ENCODE results near the gene CALN1.

CALN1 gene

DNA sequence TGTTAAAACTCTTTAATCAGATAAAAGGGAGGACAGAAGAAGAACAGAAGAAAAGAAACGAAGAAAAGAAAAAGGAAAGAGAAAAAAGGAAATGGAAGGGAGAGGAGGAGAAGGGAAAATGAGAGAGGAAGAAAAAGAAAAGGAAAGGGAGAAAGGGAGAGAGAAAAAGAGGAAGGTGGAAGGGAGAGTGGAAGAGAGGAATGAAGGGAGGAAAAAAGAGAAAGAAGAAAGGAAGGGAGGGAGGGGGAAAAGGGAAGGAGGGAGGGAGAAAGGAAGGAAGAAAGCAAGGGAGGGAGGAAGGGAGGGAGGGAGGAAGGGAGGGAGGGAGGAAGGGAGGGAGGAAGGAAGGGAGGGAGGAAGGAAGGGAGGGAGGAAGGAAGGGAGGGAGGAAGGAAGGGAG is 305.7 kb downstream of the CALN1 start:
- no peaks in the 10 kb centered on the region for H3K36me3 ChIP-seq
- no peak overlapping the region for H3K4me3 ChIP-seq
- TF ChIP-seq Cebpa-rat (IDR thresholded peaks at IDR 0.05): no peak
- peaks cover 43% of the 10 kb centered on the region for H3K9me3 ChIP-seq
- no peak overlapping the region for H3K27ac ChIP-seq
- H3K27me3 ChIP-seq: no peaks in the 10 kb centered on the region
- no peak overlapping the region for H3K9ac ChIP-seq
- no peak overlapping the region for H3K4me2 ChIP-seq
- H3K4me1 ChIP-seq: no peaks in the 10 kb centered on the region
- H4K20me1 ChIP-seq: no peaks in the 10 kb centered on the region

DNA sequence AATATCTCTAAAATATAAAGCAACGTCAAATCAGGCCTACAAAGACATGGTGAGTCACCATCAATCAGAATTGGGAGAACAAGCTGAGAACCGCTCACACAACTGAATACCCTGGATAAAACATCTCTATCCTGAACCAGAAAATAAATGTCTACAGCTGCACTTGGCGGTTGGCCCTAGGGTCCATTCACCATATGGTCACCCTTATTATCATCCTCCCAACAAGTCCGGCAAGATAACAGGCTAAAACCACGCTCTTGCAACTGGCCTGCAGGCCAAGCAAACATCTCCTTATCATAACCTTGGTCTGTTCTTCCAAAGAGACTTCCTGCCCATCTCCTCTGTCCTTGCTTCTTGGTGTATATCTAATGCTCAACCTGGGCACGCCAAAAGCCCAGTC is 310.7 kb downstream of the CALN1 start:
- Histone ChIP-seq H3K27me3 (no peaks in the 10 kb centered on the region), H4K20me1 (no peaks in the 10 kb centered on the region), H3K27ac (peak overlapping the region; percentile 13; the same call in 1 of the 2 replicates), H3K36me3 (no peaks in the 10 kb centered on the region), H3K9me3 (peaks cover 18% of the 10 kb centered on the region; the same call in 1 of the 2 replicates), H3K4me2 (no peak overlapping the region), H3K4me3 (no peak overlapping the region), H3K9ac (no peak overlapping the region), H3K4me1 (peaks cover 39% of the 10 kb centered on the region)
- TF ChIP-seq Cebpa-rat (IDR thresholded peaks at IDR 0.05): no peak

DNA sequence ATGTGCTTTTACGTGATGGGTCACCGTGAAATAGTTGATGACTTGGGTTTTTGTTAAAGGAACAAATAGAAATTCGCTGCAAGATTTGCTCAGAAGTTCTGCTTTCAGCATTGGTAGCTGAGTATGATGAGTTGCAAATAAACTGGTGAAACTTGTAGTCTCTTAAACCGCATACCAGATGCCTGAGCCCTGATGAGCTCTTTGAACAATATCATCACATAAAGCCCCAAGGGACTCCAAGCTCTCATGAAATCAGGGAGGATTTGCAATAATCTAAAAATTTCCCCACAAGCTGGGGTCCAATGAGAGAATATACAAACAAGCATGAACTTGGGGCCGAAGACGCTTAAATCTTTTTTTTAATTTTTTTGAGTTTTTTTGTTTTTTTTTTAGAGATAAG is 312.4 kb downstream of the CALN1 start:
- Histone ChIP-seq H3K4me2 (peak overlapping the region; percentile 69), H3K9me3 (0 out of 2 replicates have a peak, but pooled peaks cover 9% of the 10 kb centered on the region), H3K27ac (no peak overlapping the region; the same call in 1 of the 2 replicates), H3K9ac (peak overlapping the region; percentile 17; the same call in 1 of the 2 replicates), H4K20me1 (no peaks in the 10 kb centered on the region), H3K4me1 (peaks cover 54% of the 10 kb centered on the region), H3K4me3 (peak overlapping the region; percentile 33; the same call in 1 of the 2 replicates), H3K36me3 (no peaks in the 10 kb centered on the region), H3K27me3 (no peaks in the 10 kb centered on the region)
- peak; percentile 8; the same call in 1 of the 2 replicates for TF ChIP-seq Cebpa-rat (IDR thresholded peaks at IDR 0.05)

DNA sequence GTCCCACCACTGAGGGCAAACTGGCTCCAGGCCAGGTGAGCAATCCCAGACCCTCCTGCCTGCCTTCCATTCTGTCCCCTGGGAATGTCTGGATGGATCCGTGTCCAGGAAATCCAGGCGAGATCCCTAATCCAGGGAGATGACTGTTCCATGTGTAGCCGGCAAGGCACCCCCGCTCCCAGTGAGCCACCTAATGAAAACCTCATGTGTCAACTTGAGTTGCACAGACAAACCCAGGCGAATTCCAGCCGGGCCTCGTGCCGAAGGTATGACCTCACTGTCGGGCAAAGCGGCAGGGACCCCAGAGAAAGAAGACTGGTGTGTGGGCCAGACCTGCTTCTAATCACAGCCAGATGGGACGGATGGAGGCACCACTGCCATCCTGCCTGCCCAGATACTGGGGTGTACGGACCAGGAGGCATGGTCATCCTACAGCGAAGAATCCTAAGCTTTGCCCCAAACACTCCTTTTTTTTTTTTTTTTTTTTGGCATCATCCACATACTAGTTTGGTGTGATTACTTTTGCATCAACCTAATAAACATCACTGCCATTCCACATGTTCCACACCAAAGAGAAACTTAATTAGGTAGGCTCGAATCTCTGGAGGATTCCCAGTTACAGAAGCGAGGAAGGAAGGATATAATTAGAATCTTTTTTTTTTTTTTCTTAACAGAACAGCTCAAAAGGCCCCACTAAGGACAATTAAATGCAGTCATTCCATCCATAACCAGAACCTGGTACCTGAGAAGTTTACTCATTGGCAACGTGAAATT is 313.1 kb downstream of the CALN1 start:
- peaks cover 54% of the 10 kb centered on the region for H3K4me1 ChIP-seq
- peak overlapping the region; percentile 71 for H3K27ac ChIP-seq
- H3K27me3 ChIP-seq: no peaks in the 10 kb centered on the region
- H3K4me3 ChIP-seq: peak overlapping the region; percentile 33; the same call in 1 of the 2 replicates
- H3K36me3 ChIP-seq: no peaks in the 10 kb centered on the region
- 0 out of 2 replicates have a peak, but pooled peaks cover 9% of the 10 kb centered on the region for H3K9me3 ChIP-seq
- H4K20me1 ChIP-seq: no peaks in the 10 kb centered on the region
- peak overlapping the region; percentile 69 for H3K4me2 ChIP-seq
- TF ChIP-seq Cebpa-rat (IDR thresholded peaks at IDR 0.05): no peak
- peak overlapping the region; percentile 17; the same call in 1 of the 2 replicates for H3K9ac ChIP-seq

DNA sequence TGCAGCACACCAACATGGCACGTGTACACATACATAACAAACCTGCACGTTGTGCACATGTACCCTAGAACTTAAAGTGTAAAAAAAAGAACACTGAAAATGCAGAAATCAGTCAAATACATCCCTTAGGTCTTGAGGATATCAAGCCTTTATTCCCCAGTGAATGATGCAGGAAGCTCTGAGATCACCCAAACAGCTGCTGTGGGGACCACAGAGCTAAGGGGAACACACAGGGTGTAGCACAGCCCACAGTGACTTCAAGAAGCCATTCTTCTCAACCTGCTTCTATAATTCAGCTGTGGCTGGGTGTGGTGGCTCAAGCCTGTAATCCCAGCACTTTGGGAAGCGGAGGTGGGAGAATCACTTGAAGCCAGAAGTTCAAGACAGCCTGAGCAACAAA is 314.9 kb downstream of the CALN1 start:
- Histone ChIP-seq H3K9me3 (0 out of 2 replicates have a peak, but pooled peaks cover 3% of the 10 kb centered on the region), H3K27ac (peak overlapping the region; percentile 38), H3K27me3 (no peaks in the 10 kb centered on the region), H3K4me2 (peak overlapping the region; percentile 69), H3K9ac (no peak overlapping the region), H3K4me1 (peaks cover 54% of the 10 kb centered on the region), H4K20me1 (no peaks in the 10 kb centered on the region), H3K36me3 (no peaks in the 10 kb centered on the region), H3K4me3 (no peak overlapping the region)
- TF ChIP-seq Cebpa-rat (IDR thresholded peaks at IDR 0.05): no peak

DNA sequence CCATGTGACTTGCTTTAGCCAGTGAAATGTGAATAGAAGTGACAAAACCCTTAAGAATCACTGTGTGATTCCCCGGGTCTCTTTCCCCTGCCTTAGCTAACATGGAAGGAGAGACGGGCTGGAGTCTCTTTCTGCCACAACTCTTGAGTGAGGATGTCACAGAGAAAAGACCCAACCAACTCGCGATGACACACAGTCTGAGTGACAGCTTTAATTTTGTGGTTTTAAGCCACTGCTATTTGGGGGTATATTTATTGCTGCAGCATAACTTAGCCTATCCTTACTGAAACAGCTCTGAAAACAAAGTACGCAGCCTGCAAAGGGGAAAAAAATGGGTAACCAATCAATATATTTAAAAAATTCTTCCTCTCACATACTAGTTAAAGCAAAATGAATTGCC is 319.4 kb downstream of the CALN1 start:
- H3K9ac ChIP-seq: no peak overlapping the region
- peaks cover 11% of the 10 kb centered on the region for H3K9me3 ChIP-seq
- no peak overlapping the region for H3K4me3 ChIP-seq
- TF ChIP-seq Cebpa-rat (IDR thresholded peaks at IDR 0.05): no peak
- no peaks in the 10 kb centered on the region for H4K20me1 ChIP-seq
- no peak overlapping the region for H3K4me2 ChIP-seq
- no peaks in the 10 kb centered on the region for H3K27me3 ChIP-seq
- no peaks in the 10 kb centered on the region for H3K36me3 ChIP-seq
- H3K4me1 ChIP-seq: peaks cover 25% of the 10 kb centered on the region
- H3K27ac ChIP-seq: no peak overlapping the region

DNA sequence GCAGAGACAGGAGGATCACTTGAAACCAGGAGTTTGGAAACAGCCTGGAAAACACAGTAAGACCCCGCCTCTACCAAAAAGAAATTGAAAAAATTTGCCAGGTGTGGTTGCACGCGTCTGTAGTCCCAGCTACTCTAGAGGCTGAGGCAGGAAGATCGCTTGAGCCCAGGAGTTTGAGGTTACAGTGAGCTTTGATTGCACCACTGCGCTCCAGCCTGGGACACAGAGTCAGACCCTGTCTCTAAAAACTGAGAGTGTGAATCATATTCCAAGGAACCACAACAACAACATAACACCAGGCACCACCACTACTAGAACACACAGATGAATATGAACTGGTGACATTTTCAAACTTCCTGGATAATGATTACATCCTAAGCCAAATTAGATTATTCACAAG is 324.2 kb downstream of the CALN1 start:
- no peaks in the 10 kb centered on the region for H4K20me1 ChIP-seq
- no peak overlapping the region for H3K4me2 ChIP-seq
- H3K9ac ChIP-seq: no peak overlapping the region
- TF ChIP-seq Cebpa-rat (IDR thresholded peaks at IDR 0.05): no peak
- H3K9me3 ChIP-seq: peaks cover 11% of the 10 kb centered on the region
- H3K27me3 ChIP-seq: no peaks in the 10 kb centered on the region
- no peak overlapping the region for H3K4me3 ChIP-seq
- no peak overlapping the region for H3K27ac ChIP-seq
- no peaks in the 10 kb centered on the region for H3K36me3 ChIP-seq
- no peaks in the 10 kb centered on the region for H3K4me1 ChIP-seq

DNA sequence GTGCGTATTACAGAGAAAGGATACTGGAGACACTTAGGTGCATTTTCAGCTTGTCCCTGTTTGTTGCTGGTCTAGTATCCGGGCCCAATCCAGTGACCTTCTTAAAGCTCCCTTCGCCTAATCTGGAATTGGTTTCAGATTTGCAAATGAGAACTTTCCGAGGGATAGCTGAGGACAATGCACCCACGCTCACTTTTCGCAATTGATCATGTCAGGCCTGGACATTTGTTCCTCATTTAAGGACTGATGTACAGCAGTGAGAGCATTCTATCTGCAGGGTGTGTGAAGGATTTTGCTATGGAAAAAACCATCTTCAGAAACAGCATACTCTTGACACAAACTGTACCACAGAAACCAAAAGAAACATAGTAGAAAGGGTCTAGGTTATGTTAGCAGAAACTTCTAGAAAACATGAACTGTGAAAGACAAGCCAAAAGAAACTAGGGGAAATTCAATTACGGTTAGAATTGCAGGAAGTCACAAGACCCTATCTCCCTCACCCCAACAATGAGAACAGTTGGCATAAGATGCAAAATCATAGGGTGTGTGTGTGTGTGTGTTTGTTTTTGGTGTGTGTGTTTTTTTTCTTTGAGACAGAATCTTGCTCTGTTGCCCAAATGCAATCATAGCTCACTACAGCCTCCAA is 331.1 kb downstream of the CALN1 start:
- no peaks in the 10 kb centered on the region for H3K36me3 ChIP-seq
- no peak for TF ChIP-seq Cebpa-rat (IDR thresholded peaks at IDR 0.05)
- no peaks in the 10 kb centered on the region for H4K20me1 ChIP-seq
- H3K4me2 ChIP-seq: peak overlapping the region; percentile 70
- no peak overlapping the region; the same call in 1 of the 2 replicates for H3K27ac ChIP-seq
- H3K27me3 ChIP-seq: no peaks in the 10 kb centered on the region
- H3K4me3 ChIP-seq: no peak overlapping the region
- no peaks in the 10 kb centered on the region for H3K9me3 ChIP-seq
- H3K4me1 ChIP-seq: peaks cover 19% of the 10 kb centered on the region
- no peak overlapping the region for H3K9ac ChIP-seq

DNA sequence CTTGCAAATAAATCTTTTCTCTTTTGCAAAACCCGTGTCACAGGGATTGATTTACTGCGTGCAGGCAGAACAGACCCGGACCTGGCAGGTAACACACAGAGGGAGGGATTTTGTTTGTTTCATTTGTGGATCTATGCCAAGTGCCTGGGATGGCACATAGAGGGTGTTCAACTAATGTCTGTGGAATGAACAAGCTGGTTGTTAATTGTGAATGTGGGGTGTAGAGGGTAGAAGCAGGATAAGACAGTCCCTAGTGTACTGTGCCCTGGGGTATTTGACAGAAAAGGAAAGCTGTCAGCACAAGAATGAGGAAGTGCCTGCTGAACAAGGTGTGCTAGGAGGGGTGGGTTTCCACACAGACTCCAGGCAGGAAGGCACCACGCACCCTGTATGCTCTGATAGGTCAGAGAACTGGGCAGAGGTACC is 331.8 kb downstream of the CALN1 start:
- peak overlapping the region; percentile 70 for H3K4me2 ChIP-seq
- no peaks in the 10 kb centered on the region for H3K27me3 ChIP-seq
- TF ChIP-seq Cebpa-rat (IDR thresholded peaks at IDR 0.05): no peak
- no peaks in the 10 kb centered on the region for H3K36me3 ChIP-seq
- H3K27ac ChIP-seq: no peak overlapping the region; the same call in 1 of the 2 replicates
- H3K9ac ChIP-seq: no peak overlapping the region
- no peak overlapping the region for H3K4me3 ChIP-seq
- H4K20me1 ChIP-seq: no peaks in the 10 kb centered on the region
- no peaks in the 10 kb centered on the region for H3K9me3 ChIP-seq
- H3K4me1 ChIP-seq: peaks cover 19% of the 10 kb centered on the region

DNA sequence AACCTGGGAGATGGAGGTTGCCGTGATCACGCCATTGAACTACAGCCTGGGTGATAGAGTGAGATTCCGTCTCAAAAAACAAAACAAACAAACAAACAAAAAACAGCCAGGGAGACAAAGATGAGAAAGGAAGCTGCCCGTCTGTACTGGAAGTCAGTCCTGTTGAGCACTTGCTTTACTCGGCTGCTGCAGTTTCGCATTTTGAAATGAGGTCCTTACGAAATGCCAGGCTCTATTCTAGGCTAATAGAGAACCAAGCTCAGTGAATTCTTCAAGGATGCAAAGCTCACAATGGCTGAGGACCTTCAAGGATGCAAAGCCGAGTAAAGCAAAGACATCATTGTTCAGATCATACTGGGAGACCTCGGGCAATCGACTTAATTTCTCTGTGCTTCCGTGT is 333.3 kb downstream of the CALN1 start:
- Histone ChIP-seq H3K36me3 (no peaks in the 10 kb centered on the region), H4K20me1 (no peaks in the 10 kb centered on the region), H3K27ac (no peak overlapping the region), H3K27me3 (no peaks in the 10 kb centered on the region), H3K4me1 (peaks cover 19% of the 10 kb centered on the region), H3K9ac (no peak overlapping the region), H3K9me3 (no peaks in the 10 kb centered on the region), H3K4me3 (no peak overlapping the region), H3K4me2 (no peak overlapping the region)
- TF ChIP-seq Cebpa-rat (IDR thresholded peaks at IDR 0.05): no peak

Measured in BLaER1 (cell line).